Peyer's patch (tissue), 4 donors: Measurements from ENCODE around the gene DACH2. TPM values are rescaled to one million over a fixed set of nuclear protein-coding genes. Genes with fewer than 3 reads are reported as not detected.

Experiments used
- DNase-seq, 3 donors: peaks; one replicate each; pipeline ENCODE4 v3.0.0-alpha.2; 2017 to 2019
- H3K27ac ChIP-seq, 4 donors: fragments of 200-600 bp; sonication (generic); one replicate each; pipeline ENCODE4 v1.5.1; 2016 to 2019
- H3K27me3 ChIP-seq, 2 donors: fragments of 200-600 bp; sonication (generic); one replicate each; pipeline ENCODE4 v1.5.1; 2019
- H3K36me3 ChIP-seq, 3 donors: fragments of 200-600 bp; sonication (generic); one replicate each; pipeline ENCODE4 v1.5.1; 2016 to 2019
- H3K4me1 ChIP-seq, 4 donors: fragments of 200-600 bp; sonication (generic); one replicate each; pipeline ENCODE4 v1.5.1; 2016 to 2019
- H3K4me3 ChIP-seq, 4 donors: fragments of 200-600 bp; sonication (generic); 1 replicate in 3 of 4; 2 replicates in 1 of 4; pipeline ENCODE4 v1.5.1; 2016 to 2019; ENCODE audit warnings: mild to moderate bottlenecking in 1 of 4
- H3K9me3 ChIP-seq, 4 donors: fragments of 200-600 bp; sonication (generic); one replicate each; pipeline ENCODE4 v1.5.1; 2016 to 2019; ENCODE audit warnings: mild to moderate bottlenecking in 1 of 4
- CTCF ChIP-seq, 6 experiments: fragments of 450-650 bp in 4 of 6; fragments of 200-600 bp in 2 of 6; sonication (generic) in 1 of 6; IDR thresholded peaks; one replicate each; pipeline ENCODE4 v1.5.1; 2017 to 2019; ENCODE audit warnings: antibody characterized with exemption in 6 of 6, mild to moderate bottlenecking in 3 of 6, moderate library complexity in 1 of 6
- POLR2A ChIP-seq, 2 donors: fragments of 450-650 bp; IDR thresholded peaks; one replicate each; pipeline ENCODE4 v1.5.1; 2017; ENCODE audit warnings: antibody characterized with exemption in 2 of 2, mild to moderate bottlenecking in 2 of 2, moderate library complexity in 2 of 2
- total RNA-seq, 4 donors: library from RNA; depleted of rRNA; stranded (reverse); fragments of >200 nt; gene quantifications; one replicate each; pipeline ENCODE4 v1.1.0, GENCODE V29; 2016

DACH2 gene
- total RNA-seq, 4 donors from 2014 or later: 5.0 TPM; not detected in 3

GRCh38 chrX:86421771-86422170 is 273.5 kb downstream of the DACH2 start:
- no peaks in the 10 kb centered on the region for H3K4me1 ChIP-seq
- no peaks in the 10 kb centered on the region for H3K9me3 ChIP-seq
- H3K4me3 ChIP-seq: no peak overlapping the region
- no peaks in the 10 kb centered on the region for H3K27me3 ChIP-seq
- H3K27ac ChIP-seq: no peak overlapping the region
- DNase-seq: no peak
- H3K36me3 ChIP-seq: no peaks in the 10 kb centered on the region
- TF ChIP-seq POLR2A (IDR thresholded peaks at IDR 0.05) (no peak), CTCF (IDR thresholded peaks at IDR 0.05) (no peak)

- no peaks in the 10 kb centered on the region for H3K4me1 ChIP-seq
- H3K9me3 ChIP-seq: no peaks in the 10 kb centered on the region
- H3K4me3 ChIP-seq: no peak overlapping the region
- no peak overlapping the region for H3K27ac ChIP-seq
- TF ChIP-seq CTCF (IDR thresholded peaks at IDR 0.05) (no peak), POLR2A (IDR thresholded peaks at IDR 0.05) (no peak)
- no peaks in the 10 kb centered on the region for H3K27me3 ChIP-seq
- no peaks in the 10 kb centered on the region for H3K36me3 ChIP-seq
- DNase-seq: no peak
Measured at GRCh38 chrX:86436116-86436515, 287.9 kb downstream of the DACH2 start.

- Histone ChIP-seq H3K27me3 (no peaks in the 10 kb centered on the region), H3K9me3 (no peaks in the 10 kb centered on the region), H3K36me3 (no peaks in the 10 kb centered on the region), H3K4me1 (no peaks in the 10 kb centered on the region), H3K27ac (no peak overlapping the region), H3K4me3 (no peak overlapping the region)
- no peak for TF ChIP-seq CTCF (IDR thresholded peaks at IDR 0.05)
- no peak for TF ChIP-seq POLR2A (IDR thresholded peaks at IDR 0.05)
- DNase-seq: no peak
Measured at GRCh38 chrX:86455495-86455894, 307.2 kb downstream of the DACH2 start.

GRCh38 chrX:86460760-86461159 is 312.5 kb downstream of the DACH2 start:
- Histone ChIP-seq H3K27ac (no peak overlapping the region), H3K9me3 (no peaks in the 10 kb centered on the region), H3K36me3 (no peaks in the 10 kb centered on the region), H3K4me1 (no peaks in the 10 kb centered on the region), H3K4me3 (no peak overlapping the region), H3K27me3 (no peaks in the 10 kb centered on the region)
- no peak for DNase-seq
- TF ChIP-seq POLR2A (IDR thresholded peaks at IDR 0.05): no peak
- no peak for TF ChIP-seq CTCF (IDR thresholded peaks at IDR 0.05)

- Histone ChIP-seq H3K27ac (no peak overlapping the region), H3K9me3 (no peaks in the 10 kb centered on the region), H3K4me3 (no peak overlapping the region), H3K36me3 (no peaks in the 10 kb centered on the region), H3K4me1 (no peaks in the 10 kb centered on the region), H3K27me3 (no peaks in the 10 kb centered on the region)
- TF ChIP-seq CTCF (IDR thresholded peaks at IDR 0.05): no peak
- no peak for TF ChIP-seq POLR2A (IDR thresholded peaks at IDR 0.05)
- no peak for DNase-seq
Measured at GRCh38 chrX:86504297-86504696, 356.0 kb downstream of the DACH2 start.

- Histone ChIP-seq H3K4me1 (no peaks in the 10 kb centered on the region), H3K36me3 (no peaks in the 10 kb centered on the region)
- TF ChIP-seq POLR2A (IDR thresholded peaks at IDR 0.05) (no peak), CTCF (IDR thresholded peaks at IDR 0.05) (no peak)
Measured at GRCh38 chrX:86507331-86507730, 359.1 kb downstream of the DACH2 start.

More at GRCh38 chrX:86507331-86507730, 359.1 kb downstream of the DACH2 start:
- Histone ChIP-seq H3K27ac (no peak overlapping the region), H3K4me3 (no peak overlapping the region), H3K27me3 (no peaks in the 10 kb centered on the region), H3K9me3 (no peaks in the 10 kb centered on the region)
- DNase-seq: no peak
